Neural cell (in vitro differentiated cells): Measurements from ENCODE around the gene FHOD3. TPM values are rescaled to one million over a fixed set of nuclear protein-coding genes. Genes with fewer than 3 reads are reported as not detected.

Experiments used
- H2AFZ ChIP-seq: fragments of 200-600, 300-800 bp; sonication (generic), shearing (Covaris generic); 2 replicates; pipeline ENCODE4 v1.6.0; 2014; ENCODE audit warnings: low read depth, mild to moderate bottlenecking, antibody characterized with exemption, low read length, moderate library complexity
- H3F3A ChIP-seq: fragments of 200-600 bp; shearing (Covaris generic); 2 replicates; pipeline ENCODE4 v1.6.1; 2016; ENCODE audit warnings: mild to moderate bottlenecking, moderate library complexity, mixed read lengths, antibody characterized with exemption, low read length; ENCODE audit not compliant: insufficient read depth, poor library complexity, severe bottlenecking
- H3K27ac ChIP-seq: fragments of 200-600, 300-800 bp; sonication (generic), shearing (Covaris generic); 2 replicates; pipeline ENCODE4 v1.5.1; 2014; ENCODE audit warnings: mild to moderate bottlenecking, low read length, moderate library complexity
- H3K27me3 ChIP-seq: fragments of 300-800, 200-600 bp; sonication (generic), shearing (Covaris generic); 2 replicates; pipeline ENCODE4 v1.6.0; 2014; ENCODE audit warnings: mild to moderate bottlenecking, low read depth, low read length, moderate library complexity; ENCODE audit not compliant: insufficient read depth
- H3K36me3 ChIP-seq: fragments of 300-800, 200-600 bp; sonication (generic), shearing (Covaris generic); 2 replicates; pipeline ENCODE4 v1.5.1; 2014; ENCODE audit warnings: mild to moderate bottlenecking, antibody characterized with exemption, low read length, moderate library complexity; ENCODE audit not compliant: insufficient read depth
- H3K4me2 ChIP-seq: fragments of 300-800, 200-600 bp; sonication (generic), shearing (Covaris generic); 2 replicates; pipeline ENCODE4 v1.6.0; 2014; ENCODE audit warnings: mild to moderate bottlenecking, low read length
- H3K4me3 ChIP-seq: fragments of 300-800, 200-600 bp; sonication (generic), shearing (Covaris generic); 2 replicates; pipeline ENCODE4 v1.5.1; 2014; ENCODE audit warnings: mild to moderate bottlenecking, low read length, moderate library complexity
- H3K79me2 ChIP-seq: fragments of 200-600 bp; shearing (Covaris generic); replicated peaks from 2 replicates; pipeline ENCODE4 v1.6.0; 2014; ENCODE audit warnings: mild to moderate bottlenecking, low read length, moderate library complexity; ENCODE audit not compliant: insufficient read depth
- H3K9ac ChIP-seq: fragments of 300-800, 200-600 bp; sonication (generic), shearing (Covaris generic); 2 replicates; pipeline ENCODE4 v1.6.1; 2016; ENCODE audit warnings: mild to moderate bottlenecking, low read length, mixed read lengths
- H3K9me2 ChIP-seq: fragments of 200-600 bp; shearing (Covaris generic); 2 replicates; pipeline ENCODE4 v1.6.1; 2016; ENCODE audit warnings: mild to moderate bottlenecking, low read length, mixed read lengths; ENCODE audit not compliant: insufficient read depth
- H3K9me3 ChIP-seq: fragments of 200-600, 300-800 bp; sonication (generic), shearing (Covaris generic); 2 replicates; pipeline ENCODE4 v1.6.1; 2016; ENCODE audit warnings: mild to moderate bottlenecking, mixed run types, low read length, moderate library complexity, mixed read lengths
- H4K20me1 ChIP-seq: fragments of 200-600 bp; shearing (Covaris generic); 2 replicates; pipeline ENCODE4 v1.6.1; 2016; ENCODE audit warnings: mild to moderate bottlenecking, mixed run types; ENCODE audit not compliant: insufficient read depth
- CTCF ChIP-seq: fragments of 450-650 bp; IDR thresholded peaks from 2 replicates; pipeline ENCODE4 v1.5.1; 2014; ENCODE audit warnings: antibody characterized with exemption, mild to moderate bottlenecking, moderate library complexity; ENCODE audit not compliant: poor library complexity, severe bottlenecking
- EP300 ChIP-seq: fragments of 450-650 bp; conservative IDR thresholded peaks from 2 replicates; pipeline ENCODE4 v1.6.1; 2014; ENCODE audit warnings: antibody characterized with exemption, mild to moderate bottlenecking, moderate library complexity; ENCODE audit not compliant: poor library complexity, severe bottlenecking
- EZH2 ChIP-seq: fragments of 200-600, 300-800 bp; shearing (Covaris generic), sonication (generic); IDR thresholded peaks from 2 replicates; pipeline ENCODE4 v1.6.1; 2014; ENCODE audit warnings: antibody characterized with exemption, low read length, borderline replicate concordance, mild to moderate bottlenecking; ENCODE audit not compliant: insufficient read depth, poor library complexity, severe bottlenecking
- MXI1 ChIP-seq: fragments of 450-650 bp; conservative IDR thresholded peaks from 2 replicates; pipeline ENCODE4 v1.6.1; 2014; ENCODE audit warnings: antibody characterized with exemption, mild to moderate bottlenecking; ENCODE audit not compliant: poor library complexity, severe bottlenecking
- POLR2AphosphoS5 ChIP-seq: IDR thresholded peaks from 2 replicates; pipeline ENCODE4 v1.6.1; 2012
- RAD21 ChIP-seq: fragments of 450-650 bp; conservative IDR thresholded peaks from 2 replicates; pipeline ENCODE4 v1.6.1; 2014; ENCODE audit warnings: antibody characterized with exemption, mild to moderate bottlenecking, moderate library complexity
- REST ChIP-seq: IDR thresholded peaks from 2 replicates; pipeline ENCODE4 v1.6.1; 2012; ENCODE audit warnings: borderline replicate concordance
- SMC3 ChIP-seq: fragments of 450-650 bp; conservative IDR thresholded peaks from 2 replicates; pipeline ENCODE4 v1.6.1; 2014; ENCODE audit warnings: antibody characterized with exemption, mild to moderate bottlenecking, moderate library complexity; ENCODE audit not compliant: poor library complexity
- TAF1 ChIP-seq: IDR thresholded peaks from 2 replicates; pipeline ENCODE4 v1.6.1; 2012; ENCODE audit warnings: low read depth
- polyA plus RNA-seq: library from polyadenylated mRNA; depleted of rRNA; stranded (reverse); fragments of >200 nt; gene quantifications from 2 replicates; pipeline ENCODE4 v1.2.3, GENCODE V29; 2014

FHOD3 gene
- polyA plus RNA-seq, 1 donor from 2014 or later, result 19.4 TPM

- no peak overlapping the region for H3K4me3 ChIP-seq
- no peak overlapping the region for H3K9ac ChIP-seq
- no peaks in the 10 kb centered on the region for H3K9me3 ChIP-seq
Observed at GRCh38 chr18:36692371-36692770, 394.9 kb downstream of the FHOD3 start.

GRCh38 chr18:36692921-36693332 lies 395.4 kb downstream of the FHOD3 start:
- Histone ChIP-seq H3K4me2 (no peak overlapping the region), H4K20me1 (no peaks in the 10 kb centered on the region), H3K27me3 (no peaks in the 10 kb centered on the region), H3F3A (no peaks in the 10 kb centered on the region), H3K9me3 (no peaks in the 10 kb centered on the region), H2AFZ (no peak overlapping the region), H3K4me3 (no peak overlapping the region), H3K36me3 (no peaks in the 10 kb centered on the region), H3K79me2 (no peaks in the 10 kb centered on the region), H3K27ac (no peak overlapping the region), H3K9ac (no peak overlapping the region), H3K9me2 (no peaks in the 10 kb centered on the region)
- no peak for TF ChIP-seq EP300
- TF ChIP-seq TAF1, result no peak
- TF ChIP-seq CTCF, result no peak
- no peak for TF ChIP-seq REST
- TF ChIP-seq EZH2, result no peak
- no peak for TF ChIP-seq RAD21
- TF ChIP-seq MXI1, result no peak

More at GRCh38 chr18:36692371-36692770, 394.9 kb downstream of the FHOD3 start:
- Histone ChIP-seq H3K9me2 (no peaks in the 10 kb centered on the region), H3K27ac (no peak overlapping the region), H3F3A (no peaks in the 10 kb centered on the region), H3K27me3 (no peaks in the 10 kb centered on the region), H3K36me3 (no peaks in the 10 kb centered on the region), H3K4me2 (no peak overlapping the region), H2AFZ (no peak overlapping the region), H4K20me1 (no peaks in the 10 kb centered on the region), H3K79me2 (no peaks in the 10 kb centered on the region)
- TF ChIP-seq SMC3 (no peak), TAF1 (no peak), REST (no peak), CTCF (no peak), POLR2AphosphoS5 (no peak), EP300 (no peak), EZH2 (no peak)
